NCI-H1694 treated with DMSO at 0.1 percent for 48 hours (cell line): Measurements from ENCODE around the gene SSX1.
"Not testable (repeated sequence)": the region's sequence is repeated elsewhere in the genome, so short reads cannot be mapped to it uniquely, and the experiment has no call there.

Experiments
- DNase-seq: peaks from one replicate; lab custom pipeline; 2025; lab: John Stamatoyannopoulos, UW

SSX1 gene, protein sequence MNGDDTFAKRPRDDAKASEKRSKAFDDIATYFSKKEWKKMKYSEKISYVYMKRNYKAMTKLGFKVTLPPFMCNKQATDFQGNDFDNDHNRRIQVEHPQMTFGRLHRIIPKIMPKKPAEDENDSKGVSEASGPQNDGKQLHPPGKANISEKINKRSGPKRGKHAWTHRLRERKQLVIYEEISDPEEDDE

GRCh38 chrX:48255062-48255796 lies at the start of gene SSX1:
TSS of gene SSX1 (plus strand) at chrX:48255392. CDS start at chrX:48257242, 1,850 bp downstream.
- not testable (repeated sequence) for DNase-seq

DNA sequence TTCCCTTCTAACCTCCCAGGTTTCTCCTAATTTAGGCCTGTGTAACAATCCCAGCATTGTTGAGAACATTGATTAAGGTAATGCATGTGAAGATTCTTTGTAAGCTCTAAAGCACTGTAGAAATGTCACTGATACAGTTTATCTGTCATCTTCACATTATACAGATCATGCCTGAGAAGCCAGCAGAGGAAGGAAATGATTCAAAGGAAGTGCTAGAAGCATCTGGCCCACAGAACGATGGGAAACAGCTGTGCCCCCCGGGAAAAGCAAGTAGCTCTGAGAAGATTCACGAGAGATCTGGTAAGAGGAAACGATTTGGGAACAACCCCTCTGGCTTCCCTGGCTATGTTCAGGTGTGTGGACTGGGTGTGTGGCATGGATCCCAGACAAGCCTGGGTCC lies 40.9 kb upstream of the SSX1 start:
- DNase-seq = not testable (repeated sequence)

GRCh38 chrX:48224196-48224595 lies 31.0 kb upstream of the SSX1 start:
- not testable (repeated sequence) for DNase-seq

- DNase-seq = not testable (repeated sequence)
Observed at GRCh38 chrX:48252945-48253344, 2.2 kb upstream of the SSX1 start.

GRCh38 chrX:48274365-48274764 lies 19.2 kb downstream of the SSX1 start:
- not testable (repeated sequence) for DNase-seq

DNA sequence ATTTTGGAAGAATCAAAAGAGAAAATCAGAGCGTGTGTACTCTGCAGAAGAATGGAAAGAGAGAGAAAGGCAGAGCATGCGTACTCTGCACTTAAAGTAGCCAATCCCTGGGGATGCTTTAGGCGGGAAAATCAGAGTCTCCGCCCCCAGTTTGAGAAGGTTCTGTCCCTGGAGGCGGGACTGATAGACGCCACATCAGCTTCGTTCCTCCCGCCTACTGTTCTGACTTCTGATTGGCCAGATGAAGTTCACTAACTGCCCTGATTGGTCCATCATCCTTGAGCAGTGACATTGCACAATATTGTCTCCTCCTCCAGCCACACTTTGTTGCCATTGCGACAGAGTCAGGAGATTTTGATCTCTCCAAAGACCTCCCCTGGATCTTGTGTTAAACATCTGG lies 23.8 kb downstream of the SSX1 start:
- DNase-seq = no peak

DNA sequence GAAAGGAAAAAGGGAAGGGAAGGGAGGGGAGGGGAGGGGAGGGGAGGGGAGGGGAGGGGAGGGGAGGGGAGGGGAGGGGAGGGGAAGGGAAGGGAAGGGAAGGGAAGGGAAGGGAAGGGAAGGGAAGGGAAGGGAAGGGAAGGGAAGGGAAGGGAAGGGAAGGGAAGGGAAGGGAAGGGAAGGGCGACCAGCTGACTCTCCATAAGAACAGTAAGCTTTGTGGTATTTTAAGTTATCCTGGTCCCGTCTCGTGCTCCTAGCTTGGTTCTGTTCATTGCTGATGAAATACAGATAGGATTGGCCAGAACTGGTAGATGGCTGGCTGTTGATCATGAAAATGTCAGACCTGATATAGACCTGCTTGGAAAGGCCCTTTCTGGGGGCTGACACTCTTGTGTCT lies 25.5 kb downstream of the SSX1 start:
- DNase-seq = not testable (repeated sequence)

GRCh38 chrX:48306175-48306574 lies 51.0 kb downstream of the SSX1 start:
- DNase-seq = no peak

DNA sequence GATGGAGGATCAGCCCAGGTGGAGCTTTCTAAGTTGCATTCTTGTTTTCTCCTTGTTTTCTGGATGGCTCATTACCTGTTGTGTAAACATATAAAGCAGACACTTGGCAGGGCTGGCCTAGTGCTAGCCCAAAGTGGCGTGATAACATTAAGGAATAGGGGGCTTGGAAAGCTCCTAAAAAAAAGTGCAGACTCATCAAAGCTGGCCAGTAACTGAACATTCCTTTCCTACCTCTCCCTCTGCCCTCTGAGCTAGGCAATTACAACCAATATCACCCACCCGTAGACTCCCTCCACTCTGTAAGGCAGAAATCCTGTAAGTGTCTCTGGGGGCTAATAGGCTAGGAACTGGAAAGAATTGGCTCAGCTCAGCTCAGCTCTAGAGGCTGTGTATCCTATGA lies 58.8 kb downstream of the SSX1 start:
- DNase-seq = not testable (repeated sequence)
